ENCODE data around the gene SEMA4D.

GRCh38 chr9:89380437-89381307 lies 117.2 kb downstream of the SEMA4D start:
- TF ChIP-seq CTCF (IDR thresholded peaks at IDR 0.05; ENCODE audit: low read length) (no peak), EZH2 (IDR thresholded peaks at IDR 0.05; ENCODE audit: borderline replicate concordance, low read length) (no peak)

Data from OCI-LY1 (cell line).